ENCODE results near the gene AFF1.
A peak's percentile ranks its signal among the peaks of the same experiment; 100 is the strongest.
"Not testable (repeated sequence)": the region's sequence is repeated elsewhere in the genome, so short reads cannot be mapped to it uniquely, and the experiment has no call there.

AFF1 gene

DNA sequence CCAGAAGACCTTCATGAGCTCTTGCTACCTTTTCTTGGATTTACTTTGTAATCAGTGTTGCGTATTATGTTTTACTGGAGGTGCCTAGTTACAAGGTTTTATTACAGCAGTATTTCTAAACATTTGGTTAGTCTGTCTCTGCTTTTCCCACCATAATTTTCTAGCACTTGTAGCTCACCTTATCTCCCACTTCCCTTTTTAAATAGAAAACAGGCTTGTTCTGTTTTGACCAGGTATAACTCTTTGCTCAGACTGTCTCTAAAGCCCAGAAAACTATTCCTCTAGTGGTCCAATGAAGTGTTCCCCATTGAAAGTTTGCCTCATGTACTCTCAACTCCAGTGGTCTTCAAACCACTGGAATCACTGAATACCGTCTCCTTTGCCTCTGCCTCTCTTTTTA lies 43.9 kb downstream of the AFF1 start:
- no peak for DNase-seq

DNA sequence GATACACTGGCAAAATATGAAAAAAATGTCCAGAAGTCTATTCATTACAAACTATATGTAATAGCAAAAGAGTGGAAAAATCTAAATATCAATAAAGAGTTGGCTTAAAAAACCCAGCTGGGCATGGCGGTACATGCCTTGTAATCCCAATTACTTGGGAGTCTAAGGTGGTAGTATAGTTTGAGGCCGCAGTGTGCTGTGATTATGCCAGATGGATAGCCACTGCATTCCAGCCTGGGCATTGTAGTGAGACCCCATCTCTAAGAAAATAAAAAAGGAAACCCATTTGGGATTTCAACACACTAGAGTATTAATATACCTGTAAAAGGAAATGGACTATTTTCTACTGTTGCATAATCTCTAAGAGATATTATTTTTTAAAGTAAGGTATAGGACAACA lies 45.4 kb downstream of the AFF1 start:
- no peak for DNase-seq

DNA sequence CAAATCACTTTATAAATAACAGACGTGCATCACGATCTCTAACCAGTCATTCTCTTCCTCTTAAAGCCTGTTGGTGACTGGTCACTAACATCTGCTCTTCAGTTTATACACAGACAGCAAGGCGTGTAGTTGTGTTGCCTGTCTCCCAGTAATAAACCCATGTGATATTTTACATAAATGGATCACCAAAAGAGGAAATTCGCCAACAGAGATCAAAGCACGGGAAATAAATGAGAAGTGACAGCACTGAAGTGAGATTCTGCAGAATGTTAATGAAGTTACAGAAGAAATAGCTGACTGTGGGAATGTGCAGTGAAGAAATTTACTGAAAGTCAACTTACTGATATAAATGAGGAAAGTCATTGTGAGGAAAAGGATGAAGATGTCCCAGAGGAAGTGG lies 47.0 kb downstream of the AFF1 start:
- no peak for DNase-seq

- DNase-seq, result not testable (repeated sequence)
Observed at GRCh38 chr4:86985852-86986251, 51.0 kb downstream of the AFF1 start.

GRCh38 chr4:86989658-86990057 lies 54.8 kb downstream of the AFF1 start:
- not testable (repeated sequence) for DNase-seq

DNA sequence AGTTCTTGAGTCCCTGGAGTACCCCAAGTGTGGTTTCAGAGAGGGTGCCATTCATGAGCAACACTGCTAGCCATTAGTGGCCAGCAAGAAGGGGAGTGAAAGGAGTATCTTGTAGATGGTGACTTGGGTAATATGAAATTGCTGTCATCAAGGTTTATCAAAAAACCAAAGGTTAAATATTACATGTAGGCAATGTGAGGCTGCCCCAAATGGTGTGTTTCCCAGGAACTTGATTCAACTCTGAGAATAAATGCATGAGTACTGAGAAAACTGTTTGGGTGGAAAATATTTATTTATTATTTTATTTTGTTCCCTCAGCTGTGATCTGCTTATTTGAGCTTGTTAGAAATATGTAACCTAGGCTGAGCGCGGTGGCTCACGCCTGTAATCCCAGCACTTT lies 55.7 kb downstream of the AFF1 start:
- DNase-seq, result no peak

- DNase-seq, result no peak
Observed at GRCh38 chr4:86991994-86992393, 57.2 kb downstream of the AFF1 start.

DNA sequence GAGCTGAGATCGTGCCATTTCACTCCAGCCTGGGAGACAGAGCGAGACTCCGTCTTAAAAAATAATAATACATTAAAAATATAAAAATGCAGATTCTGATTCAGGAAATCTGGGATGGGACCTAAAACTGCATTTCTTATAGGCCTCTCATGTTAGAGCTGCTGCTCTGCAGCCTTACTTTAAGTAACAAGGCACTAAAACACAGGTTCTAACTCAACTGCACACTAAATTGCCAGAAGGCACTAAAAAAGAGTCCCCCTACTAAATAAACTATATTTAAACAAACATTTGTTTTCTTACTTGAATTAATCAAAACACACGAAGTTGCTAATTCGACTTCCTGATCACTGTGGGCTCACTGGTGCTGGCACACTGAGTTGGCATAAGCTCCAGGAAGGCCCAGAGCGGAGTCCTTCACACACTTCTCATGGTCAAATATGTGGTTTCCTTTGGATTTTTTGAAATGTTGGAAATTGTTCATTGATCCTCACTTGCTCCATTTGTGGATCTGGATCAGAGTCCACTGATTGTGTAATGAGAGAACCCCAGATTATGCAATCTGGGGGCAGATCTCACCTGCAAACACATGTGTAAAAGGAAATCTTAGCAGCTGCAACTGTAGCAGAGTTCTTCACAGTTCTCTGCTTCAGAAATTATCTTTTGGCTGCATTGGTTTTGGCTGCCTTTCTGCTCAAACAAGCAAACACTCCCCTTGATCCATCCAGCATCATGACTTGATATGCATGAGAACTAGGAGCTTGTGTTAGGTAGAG lies 59.3 kb downstream of the AFF1 start:
- no peak for DNase-seq

DNA sequence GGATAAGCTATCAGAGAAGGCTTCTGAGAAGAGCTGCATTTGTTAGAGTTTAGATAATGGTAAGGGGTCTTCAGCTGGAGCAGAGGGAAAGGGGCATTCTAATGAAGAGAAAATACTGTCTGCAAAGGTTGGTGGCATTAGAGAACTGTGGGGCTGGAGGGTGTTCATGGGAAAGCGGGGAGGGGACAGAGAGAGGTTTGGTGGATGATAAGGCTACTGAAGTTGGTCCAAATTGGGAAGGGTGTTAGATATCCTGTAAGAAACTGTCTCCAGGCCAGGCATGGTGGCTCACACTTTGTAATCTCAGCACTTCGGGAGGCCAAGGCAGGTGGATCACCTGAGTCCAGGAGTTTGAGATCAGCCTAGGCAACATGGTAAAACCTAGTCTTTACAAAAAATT lies 59.9 kb downstream of the AFF1 start:
- no peak for DNase-seq

- DNase-seq, result not testable (repeated sequence)
Observed at GRCh38 chr4:86996510-86996909, 61.7 kb downstream of the AFF1 start.

DNA sequence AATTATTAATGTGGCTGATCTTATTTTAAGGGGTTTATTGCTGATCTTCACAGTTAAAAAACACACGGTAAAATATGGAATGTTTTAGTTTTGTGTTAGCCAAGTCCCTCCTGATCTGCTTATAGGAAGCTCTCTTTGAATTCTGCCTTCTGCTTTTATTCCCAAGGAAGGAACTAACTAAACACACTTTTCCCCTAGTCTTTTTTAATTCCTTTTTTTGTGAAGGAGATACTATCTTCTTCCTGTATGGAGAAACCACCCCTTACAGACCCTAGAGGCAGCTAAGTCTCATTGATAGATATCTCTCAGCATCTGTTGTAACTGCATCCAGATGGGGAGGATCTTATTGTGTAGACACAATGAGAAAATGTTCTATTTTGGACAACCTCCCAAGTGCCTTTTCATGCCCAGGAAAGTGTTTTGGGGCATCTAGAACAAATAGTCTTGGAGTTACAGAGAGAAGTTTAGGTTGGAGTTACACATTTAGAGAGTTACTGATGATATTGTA lies 64.4 kb downstream of the AFF1 start:
- DNase-seq, result no peak

- no peak for DNase-seq
Observed at GRCh38 chr4:87002682-87003043, 67.9 kb downstream of the AFF1 start.

DNA sequence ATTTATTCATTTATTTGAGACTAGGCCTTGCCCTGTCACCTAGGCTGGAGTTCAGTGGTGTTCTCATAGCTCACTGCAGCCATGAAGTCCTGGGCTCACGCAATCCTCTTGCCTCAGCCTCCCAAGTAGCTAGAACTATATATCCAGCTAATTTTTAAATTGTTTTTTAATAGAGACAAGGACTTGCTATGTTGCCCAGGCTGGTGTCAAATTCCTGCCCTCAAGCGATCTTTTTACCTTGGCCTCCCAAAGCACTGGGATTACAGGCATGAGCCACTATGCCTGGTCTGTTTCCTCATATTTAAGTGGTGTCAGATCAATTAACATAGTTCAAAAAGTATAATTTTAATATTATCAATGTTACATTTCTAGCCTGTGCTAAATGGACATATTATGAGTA lies 68.5 kb downstream of the AFF1 start:
- DNase-seq, result no peak

- no peak for DNase-seq
Observed at GRCh38 chr4:87005369-87005689, 70.5 kb downstream of the AFF1 start.

DNA sequence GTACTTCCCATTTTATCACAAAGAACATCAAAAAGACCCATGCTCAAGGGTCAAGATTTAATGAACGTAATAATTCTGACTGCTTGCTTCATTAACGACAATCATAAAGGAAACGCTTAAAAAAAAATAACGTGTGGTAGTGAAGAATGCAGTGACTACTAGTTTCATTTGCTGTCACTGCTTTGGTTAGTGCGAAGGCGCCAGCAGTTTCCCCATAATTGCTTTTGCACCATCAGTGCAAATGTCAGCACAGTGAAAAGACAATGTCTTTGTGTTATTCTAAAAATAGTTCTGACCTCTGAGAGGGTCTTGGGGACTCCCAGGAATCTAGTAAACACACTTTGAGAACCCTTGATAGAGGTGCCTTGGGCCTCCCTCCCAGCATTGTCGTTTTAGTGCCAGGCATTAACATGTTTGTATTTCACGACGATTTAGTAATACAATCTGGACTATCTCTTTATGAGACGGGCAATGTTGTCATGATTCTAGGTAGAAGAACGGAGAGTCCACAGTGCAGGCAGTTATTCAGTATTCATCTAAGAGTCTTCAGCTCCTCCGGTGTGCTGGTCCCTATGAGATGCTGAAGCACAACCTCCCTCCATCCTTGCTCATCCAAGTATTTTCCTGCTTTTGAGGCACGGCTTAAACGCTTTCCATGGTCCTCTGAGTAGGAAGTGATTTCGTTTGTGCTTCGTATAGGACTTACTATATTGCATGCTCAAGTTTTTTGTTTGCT lies 71.0 kb downstream of the AFF1 start:
- DNase-seq, result peak in 1 of 4 experiments; percentile 10

DNA sequence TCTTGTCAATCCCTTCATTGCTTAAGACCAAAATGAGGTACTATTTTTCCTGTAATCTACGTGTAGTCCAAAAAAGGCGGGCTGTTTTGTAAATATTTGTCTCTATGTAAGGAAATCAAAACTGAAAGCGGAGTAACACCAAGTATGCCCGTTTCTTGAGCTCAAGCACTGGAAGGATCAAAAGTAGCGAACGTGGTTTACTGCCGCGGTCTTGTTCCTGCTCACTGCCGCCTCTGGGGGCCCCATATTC lies 71.5 kb downstream of the AFF1 start:
- no peak for DNase-seq

DNA sequence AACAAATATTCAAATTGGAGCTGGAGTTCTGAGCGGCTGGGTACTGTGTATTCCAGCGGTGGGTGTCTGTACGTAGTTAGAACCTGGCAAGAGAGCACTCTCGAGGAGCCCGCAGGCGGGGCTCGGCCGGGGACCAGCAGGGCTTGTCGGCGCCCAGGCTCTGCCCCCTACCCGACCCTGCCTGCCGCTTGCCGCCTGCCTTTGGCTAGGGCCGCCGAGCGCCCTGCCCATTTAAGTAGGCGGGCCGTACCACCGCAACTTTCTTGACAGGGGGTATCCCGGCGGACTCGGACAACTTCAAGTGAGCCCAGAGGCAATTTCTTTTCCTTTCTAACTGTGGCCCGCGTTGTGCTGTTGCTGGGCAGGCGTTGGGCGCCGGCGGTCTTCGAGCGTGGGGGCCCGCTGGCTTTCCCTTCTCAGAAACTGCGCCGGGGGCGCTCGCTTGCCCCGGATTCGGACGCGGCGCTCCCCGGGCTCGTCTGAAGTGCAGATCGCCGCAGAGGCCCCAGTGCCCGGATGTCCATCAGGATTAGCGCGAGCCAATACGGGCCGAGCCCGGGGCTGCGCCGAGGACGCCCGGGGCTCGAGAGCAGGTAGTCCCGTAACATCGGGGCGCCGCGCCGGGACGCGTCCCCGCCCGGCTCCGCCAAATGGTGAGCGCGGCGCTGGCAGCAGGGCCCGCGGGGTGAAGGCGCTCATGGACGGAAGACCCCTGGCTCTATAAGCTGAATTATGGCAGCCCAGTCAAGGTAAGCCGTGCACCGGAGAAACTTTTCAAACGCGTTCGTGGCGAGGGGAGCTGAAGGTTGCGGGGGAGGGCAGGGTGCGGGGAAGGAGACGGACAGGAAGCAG lies 72.1 kb downstream of the AFF1 start:
- peak; percentile 69 to 83 (median 74) for DNase-seq

GRCh38 chr4:87007528-87008446 lies 73.0 kb downstream of the AFF1 start:
- DNase-seq, result peak in 3 of 4 experiments; percentile 0 to 17 (median 3)

DNA sequence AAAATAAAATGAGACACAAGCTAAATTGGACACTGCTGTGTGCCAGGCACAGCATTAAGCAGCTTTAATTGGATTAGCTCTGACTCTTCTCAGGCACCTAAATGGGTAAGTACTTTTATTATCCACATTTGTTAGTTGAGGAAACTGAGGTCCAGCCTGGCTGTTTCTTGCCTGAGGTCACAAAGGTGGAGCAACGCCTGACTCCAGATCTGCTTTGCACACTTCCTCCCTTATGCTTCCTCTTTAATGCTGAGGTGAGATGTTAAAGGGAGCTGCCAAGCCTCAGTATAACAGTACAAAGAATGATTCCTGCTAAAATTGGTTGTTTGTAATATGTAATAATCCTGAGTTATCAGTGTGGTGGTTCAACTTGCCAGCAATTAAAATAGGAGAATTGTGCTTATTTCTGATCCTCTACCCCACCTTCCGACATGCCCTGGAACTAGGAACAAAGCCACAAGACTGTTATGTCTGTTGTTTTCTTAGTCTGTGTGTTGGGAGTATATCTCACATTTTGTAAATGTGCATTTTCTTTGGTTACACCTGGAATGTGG lies 74.4 kb downstream of the AFF1 start:
- DNase-seq, result no peak

DNA sequence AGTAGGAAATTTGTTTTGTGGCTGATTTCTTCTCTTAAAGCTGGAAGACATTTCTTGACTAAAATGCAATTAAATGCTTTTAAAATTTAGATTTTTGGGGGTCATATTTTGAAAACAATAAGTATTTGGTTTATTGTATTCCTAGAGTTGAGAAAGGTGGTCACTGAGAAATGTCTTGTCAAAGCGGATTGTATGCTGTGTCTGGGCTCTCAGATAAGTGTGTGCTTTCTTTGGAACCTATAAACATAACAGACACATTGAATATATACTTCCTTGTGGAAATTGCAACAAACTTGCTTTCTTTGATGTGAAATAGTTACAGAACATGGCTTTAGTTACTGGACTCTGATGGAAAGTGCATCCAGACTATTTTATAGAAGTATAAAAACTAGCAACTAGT lies 75.4 kb downstream of the AFF1 start:
- no peak for DNase-seq

DNA sequence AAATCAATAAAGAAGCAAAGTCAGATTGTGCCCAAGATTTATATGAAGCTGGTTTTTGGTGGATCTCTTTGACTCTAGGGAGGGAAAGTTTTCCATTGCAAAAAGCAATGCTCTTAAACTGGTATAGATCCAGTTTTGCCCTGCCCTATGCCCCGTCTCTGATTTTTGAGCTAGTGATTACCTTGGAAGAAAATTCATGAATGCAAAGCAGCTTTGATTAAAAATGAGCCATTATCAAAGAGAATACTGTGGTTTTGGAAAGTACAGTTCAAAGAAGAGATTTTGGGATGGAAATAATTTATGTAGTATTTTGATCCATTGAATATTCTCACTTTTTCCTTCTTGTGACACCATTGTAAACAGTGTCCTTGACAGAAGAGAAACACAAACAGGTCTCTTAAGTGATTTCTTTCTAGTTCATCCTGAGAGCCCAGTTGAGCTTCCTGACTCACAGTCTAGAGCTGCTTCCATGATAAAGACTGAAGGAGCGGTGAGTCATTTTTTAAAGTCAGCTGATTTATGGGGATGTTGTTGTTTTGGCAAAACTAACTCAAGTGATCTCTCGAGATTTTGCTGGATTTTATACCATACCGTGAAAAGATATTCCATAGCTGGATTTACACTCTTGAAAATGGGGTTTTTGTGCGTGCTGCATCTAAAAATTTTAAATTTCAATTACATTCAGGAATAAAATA lies 76.7 kb downstream of the AFF1 start:
- DNase-seq, result no peak
